WTC11 (cell line): ENCODE results near the gene VEGFA. TPM values are rescaled to one million over a fixed set of nuclear protein-coding genes. Genes with fewer than 3 reads are reported as not detected.
A peak's percentile ranks its signal among the peaks of the same experiment; 100 is the strongest.

ENCODE experiments used
- ATAC-seq: fragments of 200-7000 bp; cut with Tn5 transposase; 2 replicates; pipeline ENCODE4 v1.10.0; 2021; ENCODE audit warnings: mild to moderate bottlenecking, moderate library complexity
- CTCF ChIA-PET: fragments of 300-600 bp; sonication (Branson Sonifier 250); formaldehyde crosslinking; loops from one replicate; lab custom pipeline; 2021; ENCODE audit warnings: antibody characterized with exemption; lab: Charles Lee
- POLR2A ChIA-PET: fragments of 350-600 bp; sonication (Branson Sonifier 250); formaldehyde crosslinking; loops from one replicate; lab custom pipeline; 2021; ENCODE audit warnings: antibody characterized with exemption; lab: Charles Lee
- DNase-seq: peaks from one replicate; pipeline ENCODE4 v3.0.0; 2021; ENCODE audit warnings: low spot score
- H3K27ac Mint-ChIP-seq: 2 replicates; pipeline ENCODE4 v1.8.0; 2021; ENCODE audit warnings: mixed read lengths
- H3K27me3 Mint-ChIP-seq: 2 replicates; pipeline ENCODE4 v1.8.0; 2021; ENCODE audit warnings: low read depth, mild to moderate bottlenecking, moderate library complexity, mixed read lengths
- H3K36me3 Mint-ChIP-seq: 2 replicates; pipeline ENCODE4 v1.8.0; 2021; ENCODE audit warnings: mixed read lengths
- H3K4me1 Mint-ChIP-seq: 2 replicates; pipeline ENCODE4 v1.8.0; 2022; ENCODE audit warnings: mixed read lengths
- H3K4me3 Mint-ChIP-seq: 2 replicates; pipeline ENCODE4 v1.8.0; 2021; ENCODE audit warnings: mild to moderate bottlenecking, moderate library complexity, mixed read lengths
- H3K9me3 Mint-ChIP-seq: 2 replicates; pipeline ENCODE4 v1.8.0; 2021; ENCODE audit warnings: mixed read lengths
- CBFB ChIP-seq: sonication (generic); formaldehyde crosslinking; IDR thresholded peaks from 2 replicates; pipeline ENCODE4 v1.8.1; 2022; ENCODE audit warnings: mild to moderate bottlenecking, low read depth, missing genetic modification reagents
- ETV6 ChIP-seq: sonication (generic); formaldehyde crosslinking; IDR thresholded peaks from 2 replicates; pipeline ENCODE4 v1.8.1; 2022; ENCODE audit warnings: mild to moderate bottlenecking, missing genetic modification reagents
- FOXP1 ChIP-seq: sonication (generic); formaldehyde crosslinking; IDR thresholded peaks from 2 replicates; pipeline ENCODE4 v1.8.0; 2022; ENCODE audit warnings: missing genetic modification reagents, mild to moderate bottlenecking, moderate library complexity, borderline replicate concordance
- GABPB1 ChIP-seq: sonication (generic); formaldehyde crosslinking; IDR thresholded peaks from 2 replicates; pipeline ENCODE4 v1.8.1; 2023; ENCODE audit warnings: mild to moderate bottlenecking, missing genetic modification reagents
- GRHL2 ChIP-seq: fragments of 250-450 bp; sonication (Bioruptor Pico); IDR thresholded peaks from 2 replicates; pipeline ENCODE4 v1.8.0; 2022; ENCODE audit warnings: mild to moderate bottlenecking, moderate library complexity; ENCODE audit not compliant: insufficient replicate concordance, severe bottlenecking
- KAT7 ChIP-seq: sonication (generic); formaldehyde crosslinking; IDR thresholded peaks from 2 replicates; pipeline ENCODE4 v1.8.1; 2023; ENCODE audit warnings: missing genetic modification reagents, mild to moderate bottlenecking, borderline replicate concordance
- MXD4 ChIP-seq: fragments of 250-450 bp; sonication (Bioruptor Pico); IDR thresholded peaks from 2 replicates; pipeline ENCODE4 v1.8.0; 2021; ENCODE audit warnings: mild to moderate bottlenecking, moderate library complexity, borderline replicate concordance
- NR2C2 ChIP-seq: sonication (generic); formaldehyde crosslinking; IDR thresholded peaks from 2 replicates; pipeline ENCODE4 v1.8.0; 2022; ENCODE audit warnings: mild to moderate bottlenecking, missing genetic modification reagents
- NR3C1 ChIP-seq: sonication (generic); formaldehyde crosslinking; conservative IDR thresholded peaks from 2 replicates; pipeline ENCODE4 v1.8.1; 2023; ENCODE audit warnings: low read depth, mild to moderate bottlenecking, missing genetic modification reagents
- PRRX2 ChIP-seq: fragments of 250-450 bp; sonication (Bioruptor Pico); IDR thresholded peaks from 2 replicates; pipeline ENCODE4 v1.8.0; 2021; ENCODE audit warnings: mild to moderate bottlenecking
- ZNF317 ChIP-seq: sonication (generic); formaldehyde crosslinking; IDR thresholded peaks from 2 replicates; pipeline ENCODE4 v1.8.1; 2023; ENCODE audit warnings: low read depth, mild to moderate bottlenecking, moderate library complexity, missing genetic modification reagents, borderline replicate concordance
- ZNF396 ChIP-seq: fragments of 250-450 bp; sonication (Bioruptor Pico); IDR thresholded peaks from 2 replicates; pipeline ENCODE4 v1.8.0; 2021; ENCODE audit warnings: mild to moderate bottlenecking, moderate library complexity, borderline replicate concordance
- total RNA-seq: library from RNA; stranded (reverse); gene quantifications from 3 replicates; pipeline ENCODE4 v1.2.3, GENCODE V29; 2021
- TF ChIP-seq, protein P1 (sequence below): sonication (generic); formaldehyde crosslinking; conservative IDR thresholded peaks from 2 replicates; pipeline ENCODE4 v1.8.1; 2023; ENCODE audit warnings: mild to moderate bottlenecking, low read depth, missing genetic modification reagents, moderate library complexity
- TF ChIP-seq, protein P2 (sequence below): sonication (generic); formaldehyde crosslinking; IDR thresholded peaks from 2 replicates; pipeline ENCODE4 v1.8.1; 2022; ENCODE audit warnings: mild to moderate bottlenecking, moderate library complexity, missing genetic modification reagents
- TF ChIP-seq, protein P3 (sequence below): sonication (generic); formaldehyde crosslinking; IDR thresholded peaks from 2 replicates; pipeline ENCODE4 v1.8.1; 2023; ENCODE audit warnings: mild to moderate bottlenecking, missing genetic modification reagents, moderate library complexity
- TF ChIP-seq, protein P4 (sequence below): sonication (generic); formaldehyde crosslinking; IDR thresholded peaks from 2 replicates; pipeline ENCODE4 v1.8.1; 2022; ENCODE audit warnings: missing genetic modification reagents, borderline replicate concordance
- TF ChIP-seq, protein P5 (sequence below): sonication (generic); formaldehyde crosslinking; IDR thresholded peaks from 2 replicates; pipeline ENCODE4 v1.8.1; 2022; ENCODE audit warnings: mild to moderate bottlenecking, missing genetic modification reagents, moderate library complexity, borderline replicate concordance

The VEGFA gene
- total RNA-seq, 1 experiment from 2014 or later: 43.8 TPM

DNA sequence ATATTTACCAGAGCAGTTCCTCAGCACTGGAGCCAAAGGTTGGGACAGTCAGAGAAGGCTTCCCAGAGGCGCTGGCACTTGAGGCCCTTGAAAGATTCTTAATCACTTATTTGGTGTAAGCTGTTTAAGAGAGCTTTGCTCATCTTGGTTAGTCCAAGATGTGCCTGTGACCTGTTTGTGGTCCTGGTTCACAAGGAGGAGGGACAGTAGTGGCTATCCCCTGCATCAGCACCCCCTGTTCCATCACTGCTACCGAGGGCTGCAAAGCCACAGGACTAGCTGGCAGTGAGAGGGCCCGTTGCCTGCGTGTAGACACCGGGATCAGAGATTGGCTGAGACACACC, 35.7 kb downstream of the VEGFA start:
- DNase-seq (no peak), ATAC-seq (no peak)
- Mint-ChIP-seq H3K27ac (no peak overlapping the region), H3K4me1 (peaks cover 6% of the 10 kb centered on the region), H3K36me3 (no peaks in the 10 kb centered on the region), H3K27me3 (no peaks in the 10 kb centered on the region), H3K9me3 (no peaks in the 10 kb centered on the region), H3K4me3 (no peak overlapping the region)
- CTCF ChIA-PET: interaction anchor here (1.1 to 1.2 kb wide), 2 partner anchors 48 to 148 kb away, joined by 3 to 5 read pairs; no protein-coding TSS in a partner anchor
- POLR2A ChIA-PET: no interaction called here
- TF ChIP-seq ETV6 (CRISPR knock-in tag) (no peak), GRHL2 (CRISPR knock-in tag) (no peak), ZNF396 (CRISPR knock-in tag) (no peak), PRRX2 (no peak), ZNF317 (CRISPR knock-in tag) (no peak)
- TF ChIP-seq, protein P1, sequence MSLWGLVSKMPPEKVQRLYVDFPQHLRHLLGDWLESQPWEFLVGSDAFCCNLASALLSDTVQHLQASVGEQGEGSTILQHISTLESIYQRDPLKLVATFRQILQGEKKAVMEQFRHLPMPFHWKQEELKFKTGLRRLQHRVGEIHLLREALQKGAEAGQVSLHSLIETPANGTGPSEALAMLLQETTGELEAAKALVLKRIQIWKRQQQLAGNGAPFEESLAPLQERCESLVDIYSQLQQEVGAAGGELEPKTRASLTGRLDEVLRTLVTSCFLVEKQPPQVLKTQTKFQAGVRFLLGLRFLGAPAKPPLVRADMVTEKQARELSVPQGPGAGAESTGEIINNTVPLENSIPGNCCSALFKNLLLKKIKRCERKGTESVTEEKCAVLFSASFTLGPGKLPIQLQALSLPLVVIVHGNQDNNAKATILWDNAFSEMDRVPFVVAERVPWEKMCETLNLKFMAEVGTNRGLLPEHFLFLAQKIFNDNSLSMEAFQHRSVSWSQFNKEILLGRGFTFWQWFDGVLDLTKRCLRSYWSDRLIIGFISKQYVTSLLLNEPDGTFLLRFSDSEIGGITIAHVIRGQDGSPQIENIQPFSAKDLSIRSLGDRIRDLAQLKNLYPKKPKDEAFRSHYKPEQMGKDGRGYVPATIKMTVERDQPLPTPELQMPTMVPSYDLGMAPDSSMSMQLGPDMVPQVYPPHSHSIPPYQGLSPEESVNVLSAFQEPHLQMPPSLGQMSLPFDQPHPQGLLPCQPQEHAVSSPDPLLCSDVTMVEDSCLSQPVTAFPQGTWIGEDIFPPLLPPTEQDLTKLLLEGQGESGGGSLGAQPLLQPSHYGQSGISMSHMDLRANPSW (CRISPR knock-in tag): no peak

DNA sequence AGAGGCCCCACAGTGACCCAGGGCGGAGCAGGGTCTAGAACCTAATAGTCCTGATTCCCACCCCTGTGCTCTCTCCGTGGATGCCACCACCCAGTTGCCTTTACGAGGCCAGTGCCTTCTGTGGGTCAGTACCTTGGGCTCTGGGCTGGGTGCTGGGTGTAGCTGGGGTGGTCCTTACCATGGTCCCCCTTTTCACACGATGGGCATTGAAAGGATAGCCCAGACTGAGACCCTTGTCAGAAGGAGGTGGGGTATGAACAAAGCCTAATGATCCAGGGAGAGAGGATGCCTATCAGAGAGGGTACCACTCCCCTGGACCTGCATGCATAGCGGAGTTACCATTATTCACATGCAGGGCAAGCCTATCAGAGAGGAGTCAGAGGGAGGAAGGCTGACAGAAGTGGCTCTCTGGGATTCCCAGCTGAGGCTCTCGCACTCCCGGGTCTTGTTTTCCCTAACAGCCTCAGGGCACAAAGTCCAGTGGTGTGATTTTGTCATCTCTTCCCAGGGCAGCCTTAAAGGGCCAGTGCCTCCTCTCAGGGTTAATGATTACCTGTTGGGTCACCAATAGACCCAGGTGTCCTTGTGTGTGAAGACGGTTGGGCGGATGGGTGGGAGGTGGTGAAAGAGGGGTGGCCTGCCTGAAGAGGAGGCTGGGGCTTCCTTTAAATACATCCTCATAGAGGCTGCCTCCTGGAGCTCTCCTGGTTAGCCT, 36.2 kb downstream of the VEGFA start:
- ChIA-PET POLR2A (no interaction called here), CTCF (interaction anchor here (1.1 to 1.7 kb wide), 2 partner anchors 36 to 49 kb away, joined by 3 to 5 read pairs; partner anchors contain the start of gene VEGFA)
- peak; percentile 76 for TF ChIP-seq GABPB1 (CRISPR knock-in tag)
- TF ChIP-seq, protein P2, sequence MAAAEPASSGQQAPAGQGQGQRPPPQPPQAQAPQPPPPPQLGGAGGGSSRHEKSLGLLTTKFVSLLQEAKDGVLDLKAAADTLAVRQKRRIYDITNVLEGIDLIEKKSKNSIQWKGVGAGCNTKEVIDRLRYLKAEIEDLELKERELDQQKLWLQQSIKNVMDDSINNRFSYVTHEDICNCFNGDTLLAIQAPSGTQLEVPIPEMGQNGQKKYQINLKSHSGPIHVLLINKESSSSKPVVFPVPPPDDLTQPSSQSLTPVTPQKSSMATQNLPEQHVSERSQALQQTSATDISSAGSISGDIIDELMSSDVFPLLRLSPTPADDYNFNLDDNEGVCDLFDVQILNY: no peak
- no peaks in the 10 kb centered on the region for H3K9me3 Mint-ChIP-seq
- no peak for ATAC-seq
- no peaks in the 10 kb centered on the region for H3K36me3 Mint-ChIP-seq
- H3K4me1 Mint-ChIP-seq: peaks cover 6% of the 10 kb centered on the region
- H3K27ac Mint-ChIP-seq: no peak overlapping the region
- H3K27me3 Mint-ChIP-seq: no peaks in the 10 kb centered on the region
- no peak overlapping the region for H3K4me3 Mint-ChIP-seq
- DNase-seq: no peak

DNA sequence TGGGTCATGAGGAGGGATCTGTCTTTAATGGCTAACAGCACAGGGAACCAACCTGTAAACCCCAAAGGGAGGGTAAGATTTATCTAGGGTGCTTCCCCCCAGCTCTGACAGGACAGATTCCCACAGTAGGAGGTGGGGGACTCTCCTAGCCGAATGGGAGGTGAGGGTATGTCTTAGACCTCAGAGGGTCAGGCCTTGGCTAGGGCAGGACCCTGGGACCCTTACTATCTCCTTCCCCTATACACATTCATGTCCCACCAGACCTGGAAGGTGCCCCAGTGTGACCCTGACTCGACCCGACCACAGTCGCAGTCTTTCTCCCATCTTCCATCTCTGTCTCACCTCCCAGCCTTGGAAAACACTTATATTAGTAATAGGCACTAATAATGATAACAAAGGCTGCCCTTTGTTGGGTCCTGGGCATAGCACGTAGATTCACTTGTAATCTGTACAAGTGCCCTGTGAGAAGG, 36.8 kb downstream of the VEGFA start:
- no peak for DNase-seq
- H3K4me1 Mint-ChIP-seq: peaks cover 6% of the 10 kb centered on the region
- H3K27ac Mint-ChIP-seq: no peak overlapping the region
- no peak for ATAC-seq
- POLR2A ChIA-PET: no interaction called here
- TF ChIP-seq NR3C1: no peak
- TF ChIP-seq, all 79 proteins: peak for 0
- Mint-ChIP-seq H3K27me3 (no peaks in the 10 kb centered on the region), H3K36me3 (no peaks in the 10 kb centered on the region), H3K9me3 (no peaks in the 10 kb centered on the region), H3K4me3 (no peak overlapping the region)
- CTCF ChIA-PET: interaction anchor here (1.4 to 1.9 kb wide), 3 partner anchors 10 to 147 kb away, joined by 5 to 8 read pairs (median 6); partner anchors contain the start of gene VEGFA

DNA sequence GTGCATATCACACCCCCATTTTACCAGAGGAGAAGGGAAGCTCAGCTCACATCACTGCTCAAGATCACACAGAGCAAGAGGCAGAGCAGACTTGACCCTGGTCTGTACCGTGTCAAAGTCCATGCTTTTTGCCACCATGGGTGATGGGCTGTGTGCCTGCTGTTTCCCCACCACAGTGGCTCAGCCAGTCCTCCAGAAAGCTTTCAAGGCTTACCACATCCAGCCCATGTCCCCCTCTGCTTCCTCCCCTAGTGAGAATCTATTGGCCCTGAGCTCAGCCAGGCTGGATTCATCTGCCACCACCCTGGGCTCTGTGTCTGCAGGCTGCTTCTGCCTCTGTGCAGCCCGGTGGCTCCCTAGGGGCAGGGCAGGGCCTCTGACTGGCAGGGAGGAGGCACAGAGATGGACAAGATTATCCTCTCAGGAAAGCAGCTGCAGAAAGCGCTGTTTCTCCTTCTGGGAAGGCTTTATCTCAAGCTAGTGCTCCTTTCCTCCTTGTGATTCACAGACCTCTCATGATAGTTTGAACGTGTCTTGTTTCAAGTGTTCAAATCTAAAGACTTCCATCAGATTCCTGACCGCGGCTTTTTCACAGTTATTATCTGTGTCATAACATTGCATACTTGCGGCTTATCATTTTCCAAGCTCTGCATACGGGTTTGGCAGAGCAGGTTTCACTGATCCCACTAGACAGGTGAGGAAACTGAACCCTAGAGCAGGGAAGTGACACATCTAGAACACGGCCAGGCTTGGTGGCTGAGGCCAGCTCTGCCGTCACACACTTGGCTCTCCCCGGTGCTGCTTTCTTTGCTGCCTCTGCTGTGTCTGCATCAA, 37.4 kb downstream of the VEGFA start:
- H3K27ac Mint-ChIP-seq: no peak overlapping the region
- H3K4me1 Mint-ChIP-seq: peaks cover 6% of the 10 kb centered on the region
- CTCF ChIA-PET: interaction anchor here (0.8 to 1.9 kb wide), 5 partner anchors 10 to 267 kb away, joined by 3 to 8 read pairs (median 5); partner anchors contain the start of gene VEGFA
- POLR2A ChIA-PET: interaction anchor here (0.6 kb wide), 1 partner anchor 19 kb away, joined by 3 read pairs; no protein-coding TSS in a partner anchor
- H3K9me3 Mint-ChIP-seq: no peaks in the 10 kb centered on the region
- no peak overlapping the region for H3K4me3 Mint-ChIP-seq
- no peaks in the 10 kb centered on the region for H3K36me3 Mint-ChIP-seq
- H3K27me3 Mint-ChIP-seq: no peaks in the 10 kb centered on the region
- ATAC-seq (no peak; the same call in 1 of the 2 replicates), DNase-seq (no peak)
- TF ChIP-seq CBFB (CRISPR knock-in tag): no peak
- TF ChIP-seq KAT7 (CRISPR knock-in tag): no peak
- no peak for TF ChIP-seq FOXP1 (CRISPR knock-in tag)
- TF ChIP-seq, protein P3, sequence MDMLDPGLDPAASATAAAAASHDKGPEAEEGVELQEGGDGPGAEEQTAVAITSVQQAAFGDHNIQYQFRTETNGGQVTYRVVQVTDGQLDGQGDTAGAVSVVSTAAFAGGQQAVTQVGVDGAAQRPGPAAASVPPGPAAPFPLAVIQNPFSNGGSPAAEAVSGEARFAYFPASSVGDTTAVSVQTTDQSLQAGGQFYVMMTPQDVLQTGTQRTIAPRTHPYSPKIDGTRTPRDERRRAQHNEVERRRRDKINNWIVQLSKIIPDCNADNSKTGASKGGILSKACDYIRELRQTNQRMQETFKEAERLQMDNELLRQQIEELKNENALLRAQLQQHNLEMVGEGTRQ (CRISPR knock-in tag): no peak
- no peak for TF ChIP-seq GABPB1 (CRISPR knock-in tag)
- TF ChIP-seq MXD4 (CRISPR knock-in tag): no peak
- TF ChIP-seq, protein P4, sequence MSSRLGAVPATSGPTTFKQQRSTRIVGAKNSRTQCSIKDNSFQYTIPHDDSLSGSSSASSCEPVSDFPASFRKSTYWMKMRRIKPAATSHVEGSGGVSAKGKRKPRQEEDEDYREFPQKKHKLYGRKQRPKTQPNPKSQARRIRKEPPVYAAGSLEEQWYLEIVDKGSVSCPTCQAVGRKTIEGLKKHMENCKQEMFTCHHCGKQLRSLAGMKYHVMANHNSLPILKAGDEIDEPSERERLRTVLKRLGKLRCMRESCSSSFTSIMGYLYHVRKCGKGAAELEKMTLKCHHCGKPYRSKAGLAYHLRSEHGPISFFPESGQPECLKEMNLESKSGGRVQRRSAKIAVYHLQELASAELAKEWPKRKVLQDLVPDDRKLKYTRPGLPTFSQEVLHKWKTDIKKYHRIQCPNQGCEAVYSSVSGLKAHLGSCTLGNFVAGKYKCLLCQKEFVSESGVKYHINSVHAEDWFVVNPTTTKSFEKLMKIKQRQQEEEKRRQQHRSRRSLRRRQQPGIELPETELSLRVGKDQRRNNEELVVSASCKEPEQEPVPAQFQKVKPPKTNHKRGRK (CRISPR knock-in tag): no peak
- TF ChIP-seq NR3C1: no peak
- TF ChIP-seq NR2C2 (CRISPR knock-in tag): no peak
- TF ChIP-seq, protein P5, sequence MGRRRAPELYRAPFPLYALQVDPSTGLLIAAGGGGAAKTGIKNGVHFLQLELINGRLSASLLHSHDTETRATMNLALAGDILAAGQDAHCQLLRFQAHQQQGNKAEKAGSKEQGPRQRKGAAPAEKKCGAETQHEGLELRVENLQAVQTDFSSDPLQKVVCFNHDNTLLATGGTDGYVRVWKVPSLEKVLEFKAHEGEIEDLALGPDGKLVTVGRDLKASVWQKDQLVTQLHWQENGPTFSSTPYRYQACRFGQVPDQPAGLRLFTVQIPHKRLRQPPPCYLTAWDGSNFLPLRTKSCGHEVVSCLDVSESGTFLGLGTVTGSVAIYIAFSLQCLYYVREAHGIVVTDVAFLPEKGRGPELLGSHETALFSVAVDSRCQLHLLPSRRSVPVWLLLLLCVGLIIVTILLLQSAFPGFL (CRISPR knock-in tag): no peak
